ENCODE results near the gene ANG.

Gene ANG

GRCh38 chr14:20687362-20688166 is 1.0 kb upstream of the ANG start:
- no peak for TF ChIP-seq CTCF (IDR thresholded peaks at IDR 0.05; ENCODE audit: low read depth, low read length, missing control alignments)
- H3K4me3 ChIP-seq (ENCODE audit: low read depth, low read length) = no peak overlapping the region
- no peak for DNase-seq (ENCODE audit: low read depth)

- peak; percentile 75 for TF ChIP-seq CTCF (IDR thresholded peaks at IDR 0.05; ENCODE audit: low read depth, low read length, missing control alignments)
- DNase-seq (ENCODE audit: low read depth) = no peak
- no peak overlapping the region for H3K4me3 ChIP-seq (ENCODE audit: low read depth, low read length)
Observed at GRCh38 chr14:20690848-20691640, 2.5 kb downstream of the ANG start.

GRCh38 chr14:20692116-20692751 is 3.7 kb downstream of the ANG start:
- no peak overlapping the region for H3K4me3 ChIP-seq (ENCODE audit: low read depth, low read length)
- DNase-seq (ENCODE audit: low read depth) = no peak
- no peak for TF ChIP-seq CTCF (IDR thresholded peaks at IDR 0.05; ENCODE audit: low read depth, low read length, missing control alignments)

GRCh38 chr14:20696764-20697163 is 8.2 kb downstream of the ANG start:
- TF ChIP-seq CTCF (IDR thresholded peaks at IDR 0.05; ENCODE audit: low read depth, low read length, missing control alignments) = no peak
- H3K4me3 ChIP-seq (ENCODE audit: low read depth, low read length) = no peak overlapping the region
- no peak for DNase-seq (ENCODE audit: low read depth)

- H3K4me3 ChIP-seq (ENCODE audit: low read depth, low read length) = no peak overlapping the region
Observed at GRCh38 chr14:20697273-20698017, 8.9 kb downstream of the ANG start.

More at GRCh38 chr14:20697273-20698017, 8.9 kb downstream of the ANG start:
- peak; percentile 80 for TF ChIP-seq CTCF (IDR thresholded peaks at IDR 0.05; ENCODE audit: low read depth, low read length, missing control alignments)
- no peak for DNase-seq (ENCODE audit: low read depth)

Data from GM12864 (cell line).